K562 (cell line): Measurements from ENCODE around the gene RALGAPA2. TPM values are rescaled to one million over a fixed set of nuclear protein-coding genes. Genes with fewer than 3 reads are reported as not detected.

Experiments used
- KLF1 ChIP-seq: fragments of 450-650 bp; IDR thresholded peaks from 2 replicates; pipeline ENCODE4 v1.6.1; 2016; ENCODE audit warnings: missing genetic modification characterization, missing compliant biosample characterization
- KLF13 ChIP-seq: fragments of 450-650 bp; IDR thresholded peaks from 2 replicates; pipeline ENCODE4 v1.6.1; 2016; ENCODE audit warnings: missing genetic modification characterization, low read depth, mild to moderate bottlenecking, missing compliant biosample characterization, moderate library complexity, borderline replicate concordance
- MBD1 ChIP-seq: fragments of 250-450 bp; sonication (Bioruptor Pico); IDR thresholded peaks from 2 replicates; pipeline ENCODE4 v1.8.0; 2022; ENCODE audit warnings: inconsistent platforms
- SLC30A9 ChIP-seq: fragments of 250-450 bp; sonication (Bioruptor Pico); IDR thresholded peaks from 2 replicates; pipeline ENCODE4 v1.8.0; 2022; ENCODE audit warnings: mild to moderate bottlenecking, moderate library complexity
- ZNF77 ChIP-seq: fragments of 250-450 bp; sonication (Bioruptor Pico); IDR thresholded peaks from 2 replicates; pipeline ENCODE4 v1.5.0; 2020
- ZSCAN29 ChIP-seq: fragments of 450-650 bp; IDR thresholded peaks from 2 replicates; pipeline ENCODE4 v1.6.1; 2017
- polyA plus RNA-seq, 8 experiments: library from polyadenylated mRNA; depleted of rRNA in 4 of 8; stranded (reverse) in 5 of 8; unstranded in 3 of 8; fragments of >200 nt; fragmentation: Nextera tagmentation in 2 of 8; fragmentation: Illumina TruSeq in 1 of 8; extraction: Ambion mirVana in 2 of 8; extraction: Trizol in 1 of 8; gene quantifications; 2 replicates each; pipeline versions ENCODE4 v1.2.1 to v1.2.3, GENCODE V29; 2011 to 2014; ENCODE audit warnings: inconsistent platforms in 1 of 8, missing spikeins in 1 of 8
- total RNA-seq, 7 experiments: library from RNA; depleted of rRNA in 6 of 7; stranded (reverse); fragments of >200 nt in 6 of 7; fragmentation: Illumina TruSeq in 2 of 7; extraction: Trizol in 2 of 7; gene quantifications; 2 replicates each; pipeline versions ENCODE4 v1.2.1 to v1.2.3, GENCODE V29; 2011 to 2021; ENCODE audit warnings: low replicate concordance in 1 of 7
- TF ChIP-seq, protein P1 (sequence below): fragments of 450-650 bp; IDR thresholded peaks from 2 replicates; pipeline ENCODE4 v1.6.1; 2016; ENCODE audit warnings: mild to moderate bottlenecking, moderate library complexity
- TF ChIP-seq, protein P2 (sequence below): fragments of 450-650 bp; formaldehyde crosslinking; IDR thresholded peaks from 2 replicates; pipeline ENCODE4 v1.4.0; 2022; ENCODE audit warnings: mild to moderate bottlenecking, moderate library complexity
- TF ChIP-seq, protein P3 (sequence below): fragments of 450-650 bp; formaldehyde crosslinking; IDR thresholded peaks from 2 replicates; pipeline ENCODE4 v1.4.0; 2020; ENCODE audit warnings: mild to moderate bottlenecking
- TF ChIP-seq, protein P4 (sequence below): fragments of 250-450 bp; sonication (Bioruptor Pico); IDR thresholded peaks from 2 replicates; pipeline ENCODE4 v1.8.0; 2022; ENCODE audit warnings: inconsistent platforms, mild to moderate bottlenecking, moderate library complexity, borderline replicate concordance

The RALGAPA2 gene
- total and polyA plus RNA-seq, 9 of the 15 experiments (the other 6 are each of a cell fraction or from before 2014, with no cell fraction given) = 0.35 to 2.7 (median 1.4) TPM

GRCh38 chr20:20712474-20713243, at the start of gene RALGAPA2 (continued):
- TF ChIP-seq, protein P1, sequence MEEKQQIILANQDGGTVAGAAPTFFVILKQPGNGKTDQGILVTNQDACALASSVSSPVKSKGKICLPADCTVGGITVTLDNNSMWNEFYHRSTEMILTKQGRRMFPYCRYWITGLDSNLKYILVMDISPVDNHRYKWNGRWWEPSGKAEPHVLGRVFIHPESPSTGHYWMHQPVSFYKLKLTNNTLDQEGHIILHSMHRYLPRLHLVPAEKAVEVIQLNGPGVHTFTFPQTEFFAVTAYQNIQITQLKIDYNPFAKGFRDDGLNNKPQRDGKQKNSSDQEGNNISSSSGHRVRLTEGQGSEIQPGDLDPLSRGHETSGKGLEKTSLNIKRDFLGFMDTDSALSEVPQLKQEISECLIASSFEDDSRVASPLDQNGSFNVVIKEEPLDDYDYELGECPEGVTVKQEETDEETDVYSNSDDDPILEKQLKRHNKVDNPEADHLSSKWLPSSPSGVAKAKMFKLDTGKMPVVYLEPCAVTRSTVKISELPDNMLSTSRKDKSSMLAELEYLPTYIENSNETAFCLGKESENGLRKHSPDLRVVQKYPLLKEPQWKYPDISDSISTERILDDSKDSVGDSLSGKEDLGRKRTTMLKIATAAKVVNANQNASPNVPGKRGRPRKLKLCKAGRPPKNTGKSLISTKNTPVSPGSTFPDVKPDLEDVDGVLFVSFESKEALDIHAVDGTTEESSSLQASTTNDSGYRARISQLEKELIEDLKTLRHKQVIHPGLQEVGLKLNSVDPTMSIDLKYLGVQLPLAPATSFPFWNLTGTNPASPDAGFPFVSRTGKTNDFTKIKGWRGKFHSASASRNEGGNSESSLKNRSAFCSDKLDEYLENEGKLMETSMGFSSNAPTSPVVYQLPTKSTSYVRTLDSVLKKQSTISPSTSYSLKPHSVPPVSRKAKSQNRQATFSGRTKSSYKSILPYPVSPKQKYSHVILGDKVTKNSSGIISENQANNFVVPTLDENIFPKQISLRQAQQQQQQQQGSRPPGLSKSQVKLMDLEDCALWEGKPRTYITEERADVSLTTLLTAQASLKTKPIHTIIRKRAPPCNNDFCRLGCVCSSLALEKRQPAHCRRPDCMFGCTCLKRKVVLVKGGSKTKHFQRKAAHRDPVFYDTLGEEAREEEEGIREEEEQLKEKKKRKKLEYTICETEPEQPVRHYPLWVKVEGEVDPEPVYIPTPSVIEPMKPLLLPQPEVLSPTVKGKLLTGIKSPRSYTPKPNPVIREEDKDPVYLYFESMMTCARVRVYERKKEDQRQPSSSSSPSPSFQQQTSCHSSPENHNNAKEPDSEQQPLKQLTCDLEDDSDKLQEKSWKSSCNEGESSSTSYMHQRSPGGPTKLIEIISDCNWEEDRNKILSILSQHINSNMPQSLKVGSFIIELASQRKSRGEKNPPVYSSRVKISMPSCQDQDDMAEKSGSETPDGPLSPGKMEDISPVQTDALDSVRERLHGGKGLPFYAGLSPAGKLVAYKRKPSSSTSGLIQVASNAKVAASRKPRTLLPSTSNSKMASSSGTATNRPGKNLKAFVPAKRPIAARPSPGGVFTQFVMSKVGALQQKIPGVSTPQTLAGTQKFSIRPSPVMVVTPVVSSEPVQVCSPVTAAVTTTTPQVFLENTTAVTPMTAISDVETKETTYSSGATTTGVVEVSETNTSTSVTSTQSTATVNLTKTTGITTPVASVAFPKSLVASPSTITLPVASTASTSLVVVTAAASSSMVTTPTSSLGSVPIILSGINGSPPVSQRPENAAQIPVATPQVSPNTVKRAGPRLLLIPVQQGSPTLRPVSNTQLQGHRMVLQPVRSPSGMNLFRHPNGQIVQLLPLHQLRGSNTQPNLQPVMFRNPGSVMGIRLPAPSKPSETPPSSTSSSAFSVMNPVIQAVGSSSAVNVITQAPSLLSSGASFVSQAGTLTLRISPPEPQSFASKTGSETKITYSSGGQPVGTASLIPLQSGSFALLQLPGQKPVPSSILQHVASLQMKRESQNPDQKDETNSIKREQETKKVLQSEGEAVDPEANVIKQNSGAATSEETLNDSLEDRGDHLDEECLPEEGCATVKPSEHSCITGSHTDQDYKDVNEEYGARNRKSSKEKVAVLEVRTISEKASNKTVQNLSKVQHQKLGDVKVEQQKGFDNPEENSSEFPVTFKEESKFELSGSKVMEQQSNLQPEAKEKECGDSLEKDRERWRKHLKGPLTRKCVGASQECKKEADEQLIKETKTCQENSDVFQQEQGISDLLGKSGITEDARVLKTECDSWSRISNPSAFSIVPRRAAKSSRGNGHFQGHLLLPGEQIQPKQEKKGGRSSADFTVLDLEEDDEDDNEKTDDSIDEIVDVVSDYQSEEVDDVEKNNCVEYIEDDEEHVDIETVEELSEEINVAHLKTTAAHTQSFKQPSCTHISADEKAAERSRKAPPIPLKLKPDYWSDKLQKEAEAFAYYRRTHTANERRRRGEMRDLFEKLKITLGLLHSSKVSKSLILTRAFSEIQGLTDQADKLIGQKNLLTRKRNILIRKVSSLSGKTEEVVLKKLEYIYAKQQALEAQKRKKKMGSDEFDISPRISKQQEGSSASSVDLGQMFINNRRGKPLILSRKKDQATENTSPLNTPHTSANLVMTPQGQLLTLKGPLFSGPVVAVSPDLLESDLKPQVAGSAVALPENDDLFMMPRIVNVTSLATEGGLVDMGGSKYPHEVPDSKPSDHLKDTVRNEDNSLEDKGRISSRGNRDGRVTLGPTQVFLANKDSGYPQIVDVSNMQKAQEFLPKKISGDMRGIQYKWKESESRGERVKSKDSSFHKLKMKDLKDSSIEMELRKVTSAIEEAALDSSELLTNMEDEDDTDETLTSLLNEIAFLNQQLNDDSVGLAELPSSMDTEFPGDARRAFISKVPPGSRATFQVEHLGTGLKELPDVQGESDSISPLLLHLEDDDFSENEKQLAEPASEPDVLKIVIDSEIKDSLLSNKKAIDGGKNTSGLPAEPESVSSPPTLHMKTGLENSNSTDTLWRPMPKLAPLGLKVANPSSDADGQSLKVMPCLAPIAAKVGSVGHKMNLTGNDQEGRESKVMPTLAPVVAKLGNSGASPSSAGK = no peak
- TF ChIP-seq MBD1 (CRISPR knock-in tag) = no peak
- no peak for TF ChIP-seq KLF13 (tag)
- no peak for TF ChIP-seq KLF1
- TF ChIP-seq SLC30A9 (CRISPR knock-in tag) = no peak
- TF ChIP-seq, protein P2, sequence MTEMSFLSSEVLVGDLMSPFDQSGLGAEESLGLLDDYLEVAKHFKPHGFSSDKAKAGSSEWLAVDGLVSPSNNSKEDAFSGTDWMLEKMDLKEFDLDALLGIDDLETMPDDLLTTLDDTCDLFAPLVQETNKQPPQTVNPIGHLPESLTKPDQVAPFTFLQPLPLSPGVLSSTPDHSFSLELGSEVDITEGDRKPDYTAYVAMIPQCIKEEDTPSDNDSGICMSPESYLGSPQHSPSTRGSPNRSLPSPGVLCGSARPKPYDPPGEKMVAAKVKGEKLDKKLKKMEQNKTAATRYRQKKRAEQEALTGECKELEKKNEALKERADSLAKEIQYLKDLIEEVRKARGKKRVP (CRISPR knock-in tag) = no peak
- TF ChIP-seq, protein P3, sequence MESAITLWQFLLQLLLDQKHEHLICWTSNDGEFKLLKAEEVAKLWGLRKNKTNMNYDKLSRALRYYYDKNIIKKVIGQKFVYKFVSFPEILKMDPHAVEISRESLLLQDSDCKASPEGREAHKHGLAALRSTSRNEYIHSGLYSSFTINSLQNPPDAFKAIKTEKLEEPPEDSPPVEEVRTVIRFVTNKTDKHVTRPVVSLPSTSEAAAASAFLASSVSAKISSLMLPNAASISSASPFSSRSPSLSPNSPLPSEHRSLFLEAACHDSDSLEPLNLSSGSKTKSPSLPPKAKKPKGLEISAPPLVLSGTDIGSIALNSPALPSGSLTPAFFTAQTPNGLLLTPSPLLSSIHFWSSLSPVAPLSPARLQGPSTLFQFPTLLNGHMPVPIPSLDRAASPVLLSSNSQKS = no peak
- no peak for TF ChIP-seq ZSCAN29
- TF ChIP-seq ZNF77 (CRISPR knock-in tag) = no peak
- TF ChIP-seq, protein P4, sequence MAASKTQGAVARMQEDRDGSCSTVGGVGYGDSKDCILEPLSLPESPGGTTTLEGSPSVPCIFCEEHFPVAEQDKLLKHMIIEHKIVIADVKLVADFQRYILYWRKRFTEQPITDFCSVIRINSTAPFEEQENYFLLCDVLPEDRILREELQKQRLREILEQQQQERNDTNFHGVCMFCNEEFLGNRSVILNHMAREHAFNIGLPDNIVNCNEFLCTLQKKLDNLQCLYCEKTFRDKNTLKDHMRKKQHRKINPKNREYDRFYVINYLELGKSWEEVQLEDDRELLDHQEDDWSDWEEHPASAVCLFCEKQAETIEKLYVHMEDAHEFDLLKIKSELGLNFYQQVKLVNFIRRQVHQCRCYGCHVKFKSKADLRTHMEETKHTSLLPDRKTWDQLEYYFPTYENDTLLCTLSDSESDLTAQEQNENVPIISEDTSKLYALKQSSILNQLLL (CRISPR knock-in tag) = no peak
